Vagina (tissue), 2 donors: ENCODE results near the gene PWWP2B. TPM values are rescaled to one million over a fixed set of nuclear protein-coding genes. Genes with fewer than 3 reads are reported as not detected.

Source experiments
- DNase-seq, 2 donors: peaks; one replicate each; pipeline ENCODE4 v3.0.0-alpha.2; 2017; ENCODE audit errors: extremely low spot score in 2 of 2
- H3K27ac ChIP-seq: fragments of 200-600 bp; sonication (generic); one replicate; pipeline ENCODE4 v1.5.1; 2019
- H3K27me3 ChIP-seq: fragments of 200-600 bp; sonication (generic); one replicate; pipeline ENCODE4 v1.5.1; 2019
- H3K36me3 ChIP-seq, 2 donors: fragments of 200-600 bp; sonication (generic); one replicate each; pipeline ENCODE4 v1.5.1; 2017 to 2019
- H3K4me1 ChIP-seq: fragments of 200-600 bp; sonication (generic); one replicate; pipeline ENCODE4 v1.5.1; 2019
- H3K4me3 ChIP-seq, 2 donors: fragments of 200-600 bp; sonication (generic); 1 replicate in 1 of 2; 2 replicates in 1 of 2; pipeline ENCODE4 v1.5.1; 2016 to 2019
- H3K9me3 ChIP-seq: fragments of 200-600 bp; sonication (generic); one replicate; pipeline ENCODE4 v1.5.1; 2019
- POLR2A ChIP-seq, 2 donors: fragments of 450-650 bp; IDR thresholded peaks; one replicate each; pipeline ENCODE4 v1.6.1; 2017; ENCODE audit warnings: antibody characterized with exemption in 2 of 2, mild to moderate bottlenecking in 2 of 2, moderate library complexity in 2 of 2
- POLR2AphosphoS5 ChIP-seq, 2 donors: sonication (generic); formaldehyde crosslinking; IDR thresholded peaks; one replicate each; pipeline ENCODE4 v1.9.0; 2017; ENCODE audit warnings: antibody characterized with exemption in 2 of 2, mild to moderate bottlenecking in 2 of 2, low read depth in 1 of 2; ENCODE audit not compliant: insufficient read depth in 1 of 2
- intact Hi-C: fragments of 100-400 bp; cut with DNase I; formaldehyde crosslinking; loops from one replicate; pipeline ENCODE4 v1.15.1; 2023
- total RNA-seq: library from RNA; depleted of rRNA; stranded (reverse); fragments of >200 nt; gene quantifications from one replicate; pipeline ENCODE4 v1.2.3, GENCODE V29; 2016
- TF ChIP-seq, protein P1 (sequence below), 3 experiments: fragments of 450-650 bp in 2 of 3; fragments of 200-600 bp in 1 of 3; sonication (generic) in 1 of 3; IDR thresholded peaks; one replicate each; pipeline ENCODE4 v1.5.1; 2017 to 2019; ENCODE audit warnings: antibody characterized with exemption in 3 of 3, mild to moderate bottlenecking in 2 of 3, moderate library complexity in 2 of 3

The PWWP2B gene
- total RNA-seq, 1 donor from 2014 or later: 14.7 TPM

DNA sequence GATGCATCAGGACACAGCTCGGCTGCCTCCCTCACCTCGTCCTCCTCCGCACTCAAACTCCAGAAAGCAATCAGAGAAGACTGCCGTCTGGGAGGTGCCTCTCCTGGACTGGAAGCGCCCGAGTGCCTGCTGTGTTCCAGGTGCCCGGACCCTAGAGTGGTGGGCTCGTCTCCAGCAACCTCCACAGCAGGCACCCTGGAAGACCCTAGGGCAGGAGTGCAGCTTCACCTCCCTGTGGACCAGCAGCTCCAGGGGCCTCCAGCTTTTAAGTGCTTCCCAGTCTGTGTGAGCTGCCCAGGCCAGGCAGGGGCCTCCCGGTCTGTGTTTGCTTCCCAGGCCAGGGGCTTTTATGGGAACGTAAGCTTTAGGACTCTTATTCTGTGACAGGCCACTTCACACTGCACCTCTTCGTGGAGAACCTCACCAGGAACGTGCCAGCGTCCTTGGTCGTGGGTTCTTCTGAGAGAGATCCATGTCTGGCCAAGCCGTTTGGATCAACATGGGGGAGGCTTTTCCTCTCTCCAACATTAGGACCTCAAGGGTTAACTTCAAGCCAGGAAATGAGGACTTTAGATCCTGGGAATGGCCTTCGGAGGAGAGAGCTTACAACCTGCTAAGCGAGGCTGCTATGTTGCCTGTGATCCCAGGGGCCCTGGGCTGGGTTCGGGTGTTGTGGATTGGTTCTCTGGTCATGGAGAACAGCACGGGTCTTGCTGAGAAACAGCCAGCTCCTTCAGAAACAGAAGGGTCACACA lies 5.9 kb upstream of the PWWP2B start:
- Histone ChIP-seq H3K4me1 (peaks cover 15% of the 10 kb centered on the region), H3K4me3 (no peak overlapping the region), H3K27ac (no peak overlapping the region), H3K9me3 (no peaks in the 10 kb centered on the region), H3K36me3 (no peaks in the 10 kb centered on the region), H3K27me3 (no peaks in the 10 kb centered on the region)
- intact Hi-C loops: loop anchor here (10.0 kb wide), 1 partner anchor 244 kb away; no protein-coding TSS in a partner anchor
- no peak for TF ChIP-seq POLR2A (IDR thresholded peaks at IDR 0.05)
- TF ChIP-seq POLR2AphosphoS5 (IDR thresholded peaks at IDR 0.05; ENCODE audit: insufficient read depth in 1 of 2, low read depth in 1 of 2): no peak
- TF ChIP-seq, protein P1, sequence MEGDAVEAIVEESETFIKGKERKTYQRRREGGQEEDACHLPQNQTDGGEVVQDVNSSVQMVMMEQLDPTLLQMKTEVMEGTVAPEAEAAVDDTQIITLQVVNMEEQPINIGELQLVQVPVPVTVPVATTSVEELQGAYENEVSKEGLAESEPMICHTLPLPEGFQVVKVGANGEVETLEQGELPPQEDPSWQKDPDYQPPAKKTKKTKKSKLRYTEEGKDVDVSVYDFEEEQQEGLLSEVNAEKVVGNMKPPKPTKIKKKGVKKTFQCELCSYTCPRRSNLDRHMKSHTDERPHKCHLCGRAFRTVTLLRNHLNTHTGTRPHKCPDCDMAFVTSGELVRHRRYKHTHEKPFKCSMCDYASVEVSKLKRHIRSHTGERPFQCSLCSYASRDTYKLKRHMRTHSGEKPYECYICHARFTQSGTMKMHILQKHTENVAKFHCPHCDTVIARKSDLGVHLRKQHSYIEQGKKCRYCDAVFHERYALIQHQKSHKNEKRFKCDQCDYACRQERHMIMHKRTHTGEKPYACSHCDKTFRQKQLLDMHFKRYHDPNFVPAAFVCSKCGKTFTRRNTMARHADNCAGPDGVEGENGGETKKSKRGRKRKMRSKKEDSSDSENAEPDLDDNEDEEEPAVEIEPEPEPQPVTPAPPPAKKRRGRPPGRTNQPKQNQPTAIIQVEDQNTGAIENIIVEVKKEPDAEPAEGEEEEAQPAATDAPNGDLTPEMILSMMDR (IDR thresholded peaks at IDR 0.05): no peak
- DNase-seq: no peak

DNA sequence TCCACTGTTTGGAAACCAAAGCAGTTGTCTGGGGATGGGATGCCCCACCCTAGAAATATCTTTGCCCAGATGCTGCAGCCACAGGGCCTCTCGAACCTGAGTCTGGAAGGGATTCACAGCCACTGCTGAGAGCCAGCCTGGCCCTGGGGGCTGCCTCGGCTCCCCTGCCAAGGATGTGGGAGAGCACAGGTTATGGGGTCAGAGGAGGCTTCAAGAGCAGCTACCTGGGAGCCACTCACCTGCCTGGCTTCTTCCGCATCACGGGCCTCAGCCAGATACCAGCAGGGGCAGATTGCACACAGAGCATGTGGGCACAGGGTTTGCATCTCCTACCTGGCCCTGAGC lies 5.4 kb upstream of the PWWP2B start:
- Histone ChIP-seq H3K36me3 (no peaks in the 10 kb centered on the region), H3K27ac (no peak overlapping the region), H3K4me1 (peaks cover 16% of the 10 kb centered on the region), H3K9me3 (no peaks in the 10 kb centered on the region), H3K27me3 (no peaks in the 10 kb centered on the region), H3K4me3 (no peak overlapping the region)
- TF ChIP-seq POLR2AphosphoS5 (IDR thresholded peaks at IDR 0.05; ENCODE audit: insufficient read depth in 1 of 2, low read depth in 1 of 2): no peak
- DNase-seq: no peak
- intact Hi-C loops: loop anchor here (10.0 kb wide), 1 partner anchor 243 kb away; no protein-coding TSS in a partner anchor

DNA sequence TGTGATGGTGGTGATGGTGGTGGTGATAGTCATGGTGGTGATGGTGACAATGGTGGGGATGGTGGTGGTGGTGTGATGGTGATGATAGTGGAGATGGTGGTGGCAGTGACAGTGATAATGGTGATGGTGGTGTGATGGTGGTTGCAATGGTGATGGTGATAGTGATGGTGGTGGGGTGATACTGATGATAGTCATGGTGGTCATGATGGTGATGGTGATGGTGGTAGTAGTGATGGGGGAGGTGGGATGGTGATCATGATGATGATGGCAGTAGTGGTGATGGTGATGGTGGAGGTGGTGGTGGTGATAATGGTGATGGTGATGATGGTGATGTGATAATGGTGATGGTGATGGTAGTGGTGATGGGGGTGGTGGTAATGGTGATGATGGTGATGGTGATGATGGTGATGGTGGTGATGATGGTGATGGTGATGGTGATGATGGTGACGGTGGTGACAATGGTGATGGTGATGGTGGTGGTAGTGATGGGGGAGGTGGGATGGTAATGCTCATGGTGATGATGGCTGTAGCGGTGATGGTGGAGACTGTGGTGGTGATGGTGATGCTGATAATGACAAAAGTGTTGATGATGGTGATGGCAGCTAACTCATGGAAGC lies 4.7 kb upstream of the PWWP2B start:
- Histone ChIP-seq H3K27me3 (no peaks in the 10 kb centered on the region), H3K9me3 (no peaks in the 10 kb centered on the region), H3K4me1 (peaks cover 16% of the 10 kb centered on the region), H3K36me3 (no peaks in the 10 kb centered on the region), H3K27ac (no peak overlapping the region), H3K4me3 (no peak overlapping the region)
- no peak for TF ChIP-seq POLR2A (IDR thresholded peaks at IDR 0.05)
- DNase-seq: no peak
- intact Hi-C loops: loop anchor here (10.0 kb wide), 1 partner anchor 243 kb away; no protein-coding TSS in a partner anchor

DNA sequence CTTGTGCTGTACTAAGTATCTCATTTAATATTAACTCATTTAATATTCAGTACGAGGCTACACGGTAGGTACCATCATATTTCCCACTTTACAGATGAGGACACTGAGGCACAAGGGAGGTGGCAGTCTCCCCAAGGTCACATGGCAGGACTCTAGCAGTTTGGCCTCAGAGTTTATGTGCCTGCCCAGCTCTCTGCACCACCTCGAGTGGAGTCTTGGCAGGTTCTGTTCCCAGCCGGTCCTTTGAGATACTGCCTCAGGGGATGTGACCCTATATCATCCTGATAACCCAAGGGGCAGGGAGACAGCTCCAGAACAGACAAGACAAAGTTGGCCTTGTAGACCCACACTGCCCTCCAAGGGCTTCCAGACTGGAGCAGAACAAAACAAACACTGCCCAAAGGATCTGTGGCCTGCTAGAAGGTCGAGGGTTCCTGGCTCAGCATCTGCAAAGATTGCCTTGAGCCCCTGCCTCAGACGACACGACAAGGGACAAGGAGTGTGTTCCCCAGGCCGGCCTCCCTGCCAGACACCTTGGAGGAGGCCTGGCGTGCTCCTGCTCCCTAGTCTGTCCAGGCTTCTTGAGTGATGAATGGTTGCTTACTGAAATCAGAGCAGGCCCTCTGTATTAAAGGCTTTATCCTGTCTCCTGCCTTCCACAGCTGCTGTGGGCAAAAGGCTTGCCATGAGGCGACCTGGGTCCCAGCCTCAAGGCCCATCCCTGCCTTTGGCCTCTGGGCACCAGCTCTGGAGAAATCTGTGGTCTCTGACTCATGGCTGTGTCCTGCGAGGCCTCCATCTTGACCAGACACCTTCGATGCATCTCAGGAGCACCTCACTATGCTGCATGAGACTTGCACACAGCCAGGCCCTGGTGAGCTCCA lies 3.9 kb upstream of the PWWP2B start:
- no peak overlapping the region for H3K27ac ChIP-seq

DNA sequence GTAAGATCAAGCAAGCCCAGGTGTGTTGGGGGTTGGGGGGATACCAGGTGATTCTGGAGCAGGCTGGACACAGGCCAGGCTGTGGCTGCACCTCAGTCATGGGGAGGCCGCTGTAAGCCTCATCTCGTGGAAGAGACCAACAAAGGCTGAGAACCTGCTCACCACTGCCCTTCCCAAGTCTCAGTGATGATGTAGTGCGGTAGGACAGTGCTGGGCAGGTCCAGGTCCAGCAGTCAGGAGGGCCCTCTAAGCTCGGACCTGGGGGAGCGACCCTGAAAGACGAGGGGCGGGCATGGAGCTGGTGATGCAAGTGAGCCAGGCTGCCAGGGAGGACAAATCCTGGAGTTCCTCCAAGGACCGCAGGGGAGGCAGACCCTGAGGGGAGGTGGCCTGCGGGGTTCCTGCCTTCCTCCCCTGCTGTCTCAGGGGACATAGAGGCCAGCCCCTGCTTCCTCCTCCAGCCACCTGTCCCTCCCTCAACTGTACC lies 3.3 kb upstream of the PWWP2B start:
- Histone ChIP-seq H3K4me1 (peaks cover 30% of the 10 kb centered on the region), H3K4me3 (no peak overlapping the region), H3K27me3 (no peaks in the 10 kb centered on the region), H3K36me3 (no peaks in the 10 kb centered on the region), H3K9me3 (no peaks in the 10 kb centered on the region), H3K27ac (no peak overlapping the region)
- intact Hi-C loops: loop anchor here (10.0 kb wide), 1 partner anchor 241 kb away; no protein-coding TSS in a partner anchor
- DNase-seq: no peak
- no peak for TF ChIP-seq POLR2AphosphoS5 (IDR thresholded peaks at IDR 0.05; ENCODE audit: insufficient read depth in 1 of 2, low read depth in 1 of 2)
- TF ChIP-seq, protein P1 (IDR thresholded peaks at IDR 0.05): no peak
- TF ChIP-seq POLR2A (IDR thresholded peaks at IDR 0.05): no peak

More for the DNA sequence above, 3.9 kb upstream of the PWWP2B start:
- H3K4me3 ChIP-seq: no peak overlapping the region
- peaks cover 23% of the 10 kb centered on the region for H3K4me1 ChIP-seq
- intact Hi-C loops: loop anchor here (10.0 kb wide), 1 partner anchor 242 kb away; no protein-coding TSS in a partner anchor
- H3K27me3 ChIP-seq: no peaks in the 10 kb centered on the region
- no peaks in the 10 kb centered on the region for H3K36me3 ChIP-seq
- no peak for DNase-seq
- TF ChIP-seq POLR2AphosphoS5 (IDR thresholded peaks at IDR 0.05; ENCODE audit: insufficient read depth in 1 of 2, low read depth in 1 of 2): no peak
- no peaks in the 10 kb centered on the region for H3K9me3 ChIP-seq

DNA sequence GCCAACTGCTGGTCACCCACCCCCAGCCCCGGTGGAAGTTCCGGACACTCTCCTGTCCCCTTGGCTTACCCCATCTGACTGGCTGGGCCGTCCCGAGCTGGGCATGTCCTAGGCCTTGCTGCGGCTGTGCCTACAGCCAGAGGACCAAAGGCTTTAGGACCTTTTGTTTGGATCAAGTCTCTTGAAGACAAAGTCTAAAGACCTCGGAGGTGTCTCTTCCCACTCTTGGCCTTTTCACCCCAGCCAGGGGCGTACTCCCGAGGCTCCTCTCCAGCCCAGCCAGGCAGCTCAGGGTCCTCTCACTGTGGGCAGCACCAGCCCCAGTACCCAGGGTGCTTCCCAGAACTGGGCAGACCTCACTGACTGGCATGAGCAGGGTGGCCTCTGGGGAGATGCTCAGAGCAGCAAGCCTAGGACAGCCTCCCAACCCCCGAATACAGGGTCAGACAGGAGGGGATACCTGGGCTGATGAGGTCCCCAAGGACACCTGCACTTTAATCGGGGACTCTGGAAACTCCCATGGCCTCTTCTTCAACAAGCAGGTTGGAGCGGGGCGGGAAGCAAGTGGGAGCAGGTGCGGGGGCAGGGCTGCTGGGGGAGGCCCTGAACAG lies 2.7 kb upstream of the PWWP2B start:
- H3K27ac ChIP-seq: no peak overlapping the region
- no peak for DNase-seq
- no peaks in the 10 kb centered on the region for H3K27me3 ChIP-seq
- H3K36me3 ChIP-seq: no peaks in the 10 kb centered on the region
- intact Hi-C loops: loop anchor here (10.0 kb wide), 1 partner anchor 240 kb away; no protein-coding TSS in a partner anchor
- H3K4me1 ChIP-seq: peaks cover 36% of the 10 kb centered on the region
- TF ChIP-seq POLR2A (IDR thresholded peaks at IDR 0.05) (no peak), POLR2AphosphoS5 (IDR thresholded peaks at IDR 0.05; ENCODE audit: insufficient read depth in 1 of 2, low read depth in 1 of 2) (no peak)
- TF ChIP-seq, protein P1 (IDR thresholded peaks at IDR 0.05): no peak
- no peaks in the 10 kb centered on the region for H3K9me3 ChIP-seq
- H3K4me3 ChIP-seq: no peak overlapping the region
